GDM1 (cell line): Measurements from ENCODE around the gene CACUL1.
"Not testable (repeated sequence)": the region's sequence is repeated elsewhere in the genome, so short reads cannot be mapped to it uniquely, and the experiment has no call there.

Source experiments
- DNase-seq: peaks from one replicate; lab custom pipeline; 2025; lab: John Stamatoyannopoulos, UW

The CACUL1 gene

DNA sequence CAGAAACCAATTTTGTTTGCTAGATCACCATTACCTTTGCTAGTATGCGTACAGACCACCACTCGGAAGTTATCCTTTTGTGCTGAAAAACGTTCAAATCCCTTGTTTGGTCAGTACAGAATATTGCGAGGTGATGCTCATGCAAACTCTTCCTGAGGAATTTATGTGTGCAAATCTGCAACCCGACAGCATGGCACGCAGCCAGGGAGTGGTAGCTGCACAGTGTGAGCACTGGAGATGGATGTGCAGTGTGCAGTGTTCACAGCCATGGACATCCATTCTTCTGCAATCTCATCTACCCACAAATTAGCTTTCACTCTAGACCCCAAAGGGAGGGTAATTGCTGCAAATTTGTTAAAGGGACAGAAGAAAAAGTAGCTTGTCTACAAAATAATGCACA, 72.2 kb downstream of the CACUL1 start:
- DNase-seq = no peak

DNA sequence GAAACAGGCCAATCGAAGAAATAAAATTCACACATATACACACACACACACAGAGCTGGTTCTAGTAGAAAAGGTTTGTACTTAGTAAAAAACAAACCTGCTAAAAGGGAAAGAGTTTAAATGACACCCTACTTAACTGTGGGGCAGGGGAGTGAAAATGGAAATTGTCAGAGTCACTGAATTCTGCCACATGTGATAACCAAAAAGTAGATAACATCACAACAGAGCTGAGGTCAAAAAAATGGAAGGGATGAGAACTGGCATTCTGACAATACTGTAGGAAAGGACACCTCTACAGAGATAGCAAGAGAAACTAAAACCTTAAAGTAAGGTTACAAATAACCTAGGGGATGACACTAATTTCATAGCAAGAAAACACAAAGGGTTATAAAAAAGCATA, 74.6 kb downstream of the CACUL1 start:
- no peak for DNase-seq

DNA sequence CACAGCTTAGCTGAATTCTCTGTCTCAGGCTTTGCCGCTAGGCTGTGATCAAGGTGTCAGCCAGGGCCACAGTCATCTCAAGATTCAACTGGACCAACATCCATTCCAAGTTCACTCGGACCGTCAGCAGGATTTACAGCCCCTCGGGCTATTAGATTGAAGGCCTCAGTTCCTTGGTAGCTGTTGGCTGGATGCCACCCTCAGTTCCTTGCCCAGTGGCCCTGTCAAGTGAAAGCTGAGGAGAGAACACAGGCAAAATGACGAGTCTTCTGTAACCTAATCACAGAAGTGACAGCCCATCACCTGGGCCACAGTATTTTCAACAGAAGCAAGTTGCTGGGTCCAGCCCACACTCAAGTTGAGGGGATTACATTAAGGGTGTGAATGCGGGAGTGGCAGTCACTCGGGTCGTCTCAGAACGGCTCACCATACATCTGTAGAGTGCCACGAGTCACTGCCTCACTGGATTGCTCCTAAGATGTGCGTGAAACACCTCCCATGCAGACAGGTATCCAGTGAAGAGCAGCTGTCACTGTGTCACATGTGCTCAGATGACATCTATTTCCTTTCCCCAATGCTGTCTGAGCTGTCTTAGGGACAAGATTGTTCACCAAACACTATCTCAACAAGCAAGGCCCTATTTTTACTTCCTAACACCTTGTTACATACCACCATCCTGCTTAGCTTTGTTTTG, 80.4 kb downstream of the CACUL1 start:
- DNase-seq = no peak

DNA sequence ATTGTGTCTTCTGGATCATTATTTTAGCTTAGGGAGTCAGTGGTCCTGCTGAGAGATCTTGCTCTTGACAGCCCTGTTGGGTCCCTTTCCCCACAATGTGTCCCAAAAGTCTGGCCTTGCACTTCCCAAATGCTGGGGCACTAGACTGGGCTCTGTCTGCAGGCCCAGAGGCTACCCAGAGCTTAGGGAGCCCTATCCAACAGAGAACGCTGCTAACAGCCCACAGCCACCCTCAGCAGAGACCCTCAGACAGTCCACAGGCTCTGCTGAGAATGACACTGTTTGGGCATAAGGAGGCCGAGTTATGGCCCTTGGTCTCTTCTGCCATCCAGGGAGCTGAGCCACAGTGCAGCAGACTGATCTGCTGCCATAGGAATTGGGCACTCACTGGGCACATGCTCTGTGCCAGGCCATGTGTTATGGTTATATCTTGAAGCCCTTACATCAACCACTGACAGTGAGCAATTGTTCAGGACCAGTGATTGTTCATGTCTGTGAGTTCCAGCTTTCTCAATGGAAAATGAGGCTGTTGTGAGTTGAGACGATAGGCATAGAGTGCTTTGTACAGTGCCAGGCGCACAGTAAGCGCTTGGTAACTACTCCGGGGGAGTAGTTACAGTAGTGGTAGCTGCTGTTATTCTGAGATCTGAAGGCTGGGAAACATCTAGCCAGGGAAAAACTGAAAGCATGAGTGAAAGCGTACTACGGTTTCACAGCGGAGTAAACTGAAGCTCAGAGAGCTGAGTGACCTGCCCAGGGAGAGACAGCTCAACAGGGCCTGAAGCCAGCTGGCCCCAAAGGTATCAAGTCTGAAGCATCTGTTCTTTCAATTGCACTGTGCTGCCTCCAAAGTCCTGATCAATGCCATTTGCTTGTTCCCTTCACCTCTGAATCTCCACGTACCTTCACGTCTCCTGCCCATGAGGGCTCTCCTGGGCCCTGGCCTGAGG, 81.7 kb downstream of the CACUL1 start:
- DNase-seq = no peak

DNA sequence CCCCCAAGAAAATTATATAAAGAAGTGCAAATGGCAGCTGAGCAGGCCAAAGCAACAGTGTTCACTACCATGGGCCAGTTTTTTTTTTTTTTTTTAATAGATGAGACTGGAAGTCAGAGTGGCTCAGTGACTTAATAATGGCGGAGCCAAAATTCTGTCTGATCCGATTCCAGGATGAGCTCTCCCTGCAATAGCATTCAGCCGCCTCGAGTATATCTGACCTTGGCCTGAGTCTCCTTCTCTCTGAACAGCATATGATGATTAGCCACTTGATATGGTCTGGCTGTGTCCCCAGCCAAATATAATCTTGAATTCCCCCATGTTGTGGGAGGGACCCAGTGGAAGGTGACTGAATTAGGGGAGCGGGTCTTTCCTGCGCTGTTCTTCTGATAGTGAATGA, 82.6 kb downstream of the CACUL1 start:
- DNase-seq = no peak

DNA sequence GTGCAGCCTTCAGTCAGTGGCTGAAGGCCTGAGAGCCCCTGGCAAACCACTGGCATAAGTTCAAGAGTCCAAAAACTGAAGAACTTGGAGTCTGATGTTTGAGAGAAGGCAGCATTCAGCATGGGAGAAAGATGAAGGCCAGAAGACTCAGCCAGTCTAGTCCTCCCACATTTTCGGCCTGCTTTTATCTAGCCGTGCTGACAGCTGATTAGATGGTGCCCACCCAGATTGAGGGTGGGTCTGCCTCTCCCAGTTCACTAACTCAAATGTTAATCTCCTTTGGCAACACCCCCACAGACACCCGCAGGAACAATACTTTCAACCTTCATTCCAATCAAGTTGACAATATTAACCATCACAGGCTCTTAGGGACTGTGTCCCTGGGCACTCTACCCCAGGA, 83.5 kb downstream of the CACUL1 start:
- not testable (repeated sequence) for DNase-seq

DNA sequence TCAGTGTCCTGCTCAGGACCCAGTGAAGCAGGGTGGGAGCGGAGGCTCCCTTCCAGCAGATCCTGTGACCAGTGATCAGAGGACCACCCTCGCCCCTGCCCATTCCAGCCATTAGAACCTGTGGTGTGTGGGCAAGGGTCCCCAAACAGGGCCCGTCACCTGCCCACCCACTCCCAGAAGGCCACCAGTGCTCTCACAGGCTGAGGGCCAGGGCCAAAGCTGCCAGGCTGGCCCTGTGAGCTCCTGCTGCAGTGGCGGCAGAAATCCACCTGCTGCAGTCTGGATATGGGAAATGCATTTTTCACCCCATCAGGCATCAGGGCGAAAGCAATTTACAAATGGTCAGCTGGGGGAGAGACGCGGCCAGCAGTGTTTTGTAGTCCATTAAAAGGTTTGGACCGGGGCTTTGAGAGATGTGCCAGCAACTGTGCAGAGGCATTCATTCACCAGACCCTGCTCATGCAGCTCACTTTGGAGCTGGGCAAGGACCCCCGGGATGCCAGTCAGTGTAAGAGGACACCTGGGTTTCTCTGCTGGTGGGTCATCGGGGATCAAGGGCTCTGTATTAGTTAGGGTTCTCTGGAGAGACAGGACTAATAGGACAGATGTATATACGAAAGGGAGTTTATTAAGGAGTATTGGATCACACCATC, 84.2 kb downstream of the CACUL1 start:
- no peak for DNase-seq

DNA sequence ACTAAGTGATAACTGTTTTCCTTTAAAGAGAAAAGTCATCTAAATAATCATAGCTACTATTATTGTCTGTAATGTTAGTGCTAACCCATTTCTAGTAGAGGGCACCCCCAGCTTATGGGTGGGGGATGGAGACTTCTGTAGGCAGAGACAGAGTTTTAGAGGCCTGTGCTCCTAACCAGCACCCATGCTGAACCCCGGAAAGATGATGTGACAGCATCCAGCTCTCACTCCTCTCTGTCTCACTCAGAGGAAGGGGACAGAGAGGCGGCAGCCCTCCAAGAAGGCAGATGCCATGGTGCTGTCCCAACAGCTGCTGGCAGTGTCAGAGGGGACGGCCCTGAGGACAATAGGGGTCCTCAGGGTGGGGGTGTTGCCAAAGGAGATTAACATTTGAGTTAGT, 84.9 kb downstream of the CACUL1 start:
- DNase-seq = no peak

DNA sequence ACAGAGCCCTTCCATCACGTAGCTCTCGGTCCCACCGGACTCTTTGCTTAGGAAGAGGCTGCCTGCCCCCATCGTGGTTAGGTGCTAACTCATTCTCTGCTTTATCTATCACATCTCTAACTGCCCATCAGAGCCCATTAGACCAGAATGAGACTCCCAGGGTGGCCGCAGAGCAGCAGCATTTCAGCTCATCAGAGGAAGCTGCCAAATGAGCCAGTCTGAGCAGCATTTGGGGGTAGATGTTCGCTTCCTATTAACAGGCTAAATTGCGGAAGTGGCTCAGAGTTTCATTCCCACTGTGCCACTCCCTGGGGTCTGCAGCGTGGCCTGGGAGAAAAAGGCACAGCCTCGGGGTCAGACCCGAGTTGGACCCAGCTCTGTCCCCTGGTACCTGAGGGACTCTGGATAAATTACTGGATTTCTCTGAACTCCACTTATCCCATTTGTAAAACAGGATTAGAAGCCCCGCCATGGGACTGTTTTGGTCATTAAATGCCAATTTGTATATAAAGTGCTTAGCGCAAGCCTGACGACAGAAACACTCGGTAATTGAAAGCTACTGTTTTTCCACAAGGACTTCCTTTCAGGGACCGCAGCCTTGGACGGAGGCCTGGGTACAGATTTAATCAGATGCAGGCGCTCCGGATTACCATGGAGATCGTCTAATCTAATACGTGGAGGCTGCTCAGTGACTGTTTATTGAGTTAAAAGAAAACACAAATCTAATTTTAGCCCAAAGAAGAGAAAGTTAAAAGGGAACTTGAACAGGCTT, 85.6 kb downstream of the CACUL1 start:
- DNase-seq = no peak

DNA sequence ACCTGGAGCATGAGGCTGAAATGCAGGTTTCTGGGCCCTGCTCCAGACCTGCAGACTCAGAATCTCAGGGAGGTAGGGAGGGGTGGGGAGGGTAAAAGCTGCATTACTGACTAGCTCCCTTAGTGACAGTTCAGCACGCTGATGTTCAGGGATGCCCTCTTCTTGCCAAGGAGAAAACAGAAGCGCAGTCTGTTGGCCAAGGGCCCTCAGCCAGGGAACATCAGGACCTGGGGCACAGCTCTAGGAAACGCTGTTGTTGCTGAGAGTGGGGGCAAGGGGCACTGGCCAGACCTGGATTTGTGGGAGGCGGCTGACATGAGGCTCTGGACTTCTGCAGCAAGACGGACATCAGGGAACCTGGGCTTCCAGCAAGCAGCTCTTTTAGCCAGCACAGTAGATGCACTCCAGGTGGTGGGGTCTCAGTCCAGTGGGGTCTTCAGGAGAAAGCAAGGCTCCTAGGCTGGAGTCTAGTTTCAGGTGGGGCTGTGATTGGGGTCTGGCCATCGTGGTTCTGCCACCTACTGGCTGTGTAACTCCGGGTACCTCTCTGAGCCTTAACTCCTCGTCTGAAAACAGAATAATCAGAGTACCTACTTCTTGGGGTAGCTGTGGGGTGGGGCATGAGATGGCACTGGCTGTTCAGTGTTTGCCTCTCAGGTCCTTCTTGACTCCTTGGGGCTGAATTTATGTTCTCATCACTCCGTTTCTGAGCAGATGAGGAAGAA, 86.4 kb downstream of the CACUL1 start:
- DNase-seq = no peak

DNA sequence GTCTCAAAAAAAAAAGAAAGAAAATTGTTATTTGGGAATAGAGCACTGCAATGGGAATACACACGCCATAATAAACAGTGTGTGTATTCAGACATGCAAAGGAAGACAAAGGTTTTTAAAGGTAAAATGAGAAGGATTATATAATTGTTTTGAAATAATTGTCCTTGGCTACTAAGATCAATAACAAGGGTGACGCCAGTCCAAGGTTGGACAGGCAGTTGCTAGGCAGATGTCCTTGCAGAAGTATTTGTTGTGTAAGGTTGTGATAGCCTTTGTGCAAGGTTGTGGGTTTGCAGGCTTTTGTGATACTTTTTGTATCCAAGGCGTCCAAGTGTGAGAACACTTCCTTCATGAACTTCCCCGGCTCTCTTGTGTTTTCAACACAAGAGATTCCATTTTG, 87.0 kb downstream of the CACUL1 start:
- no peak for DNase-seq

DNA sequence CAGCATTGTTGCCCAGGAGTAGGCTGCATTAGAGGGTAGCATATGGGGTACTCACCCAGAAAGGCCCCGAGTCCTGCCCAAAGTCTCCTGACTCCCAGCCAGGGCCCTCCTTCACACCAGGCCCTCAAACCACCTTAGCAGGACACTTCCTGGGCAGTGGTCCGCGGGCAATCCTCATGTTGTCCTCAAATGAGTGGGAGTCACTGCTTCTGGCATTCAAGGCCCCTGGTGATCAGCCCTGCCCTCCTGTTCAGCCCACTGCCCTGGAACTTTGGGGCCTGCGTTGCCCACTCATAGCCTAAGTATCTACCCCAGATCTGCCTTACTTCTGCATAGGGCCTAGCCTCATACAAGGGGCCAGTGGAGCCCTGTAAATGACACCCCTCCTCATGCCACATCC, 88.4 kb downstream of the CACUL1 start:
- no peak for DNase-seq

DNA sequence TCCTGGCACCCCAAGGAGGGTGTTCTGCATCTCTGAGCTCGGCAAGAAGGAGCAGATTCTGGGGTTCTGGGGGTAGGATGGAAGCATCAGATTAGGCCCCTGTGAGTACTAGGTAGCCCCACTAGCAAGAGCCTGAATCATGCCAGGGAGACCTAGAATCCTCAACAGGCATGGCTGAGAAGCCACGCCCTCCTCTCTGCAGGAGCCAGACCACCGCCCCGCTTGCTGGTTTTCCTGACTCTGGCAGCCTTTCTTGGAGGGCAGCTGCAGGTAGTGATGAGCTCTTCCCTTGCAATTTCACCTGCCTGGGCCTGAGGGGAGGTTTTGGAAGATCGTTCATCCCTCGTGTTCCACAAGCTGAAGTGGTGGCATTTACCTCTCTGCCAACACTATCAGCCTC, 90.4 kb downstream of the CACUL1 start:
- no peak for DNase-seq

DNA sequence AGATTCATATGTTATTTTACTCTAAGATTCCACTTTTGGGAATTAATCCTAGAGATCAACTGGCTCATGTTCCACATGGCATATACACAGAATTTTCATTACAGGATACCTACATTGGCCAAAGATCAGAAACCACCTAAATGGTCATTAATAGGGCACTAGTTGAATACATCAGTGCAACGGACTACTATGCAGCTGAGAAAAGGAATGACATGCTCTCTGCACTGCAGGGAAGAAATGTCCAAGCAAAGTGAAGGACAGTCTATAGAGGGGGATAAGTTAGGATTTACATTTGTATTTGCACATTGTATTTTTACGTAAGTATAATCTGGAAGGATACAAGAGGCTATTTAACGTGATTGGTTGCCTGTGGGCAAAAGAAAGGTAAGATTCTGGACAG, 91.6 kb downstream of the CACUL1 start:
- DNase-seq = no peak

DNA sequence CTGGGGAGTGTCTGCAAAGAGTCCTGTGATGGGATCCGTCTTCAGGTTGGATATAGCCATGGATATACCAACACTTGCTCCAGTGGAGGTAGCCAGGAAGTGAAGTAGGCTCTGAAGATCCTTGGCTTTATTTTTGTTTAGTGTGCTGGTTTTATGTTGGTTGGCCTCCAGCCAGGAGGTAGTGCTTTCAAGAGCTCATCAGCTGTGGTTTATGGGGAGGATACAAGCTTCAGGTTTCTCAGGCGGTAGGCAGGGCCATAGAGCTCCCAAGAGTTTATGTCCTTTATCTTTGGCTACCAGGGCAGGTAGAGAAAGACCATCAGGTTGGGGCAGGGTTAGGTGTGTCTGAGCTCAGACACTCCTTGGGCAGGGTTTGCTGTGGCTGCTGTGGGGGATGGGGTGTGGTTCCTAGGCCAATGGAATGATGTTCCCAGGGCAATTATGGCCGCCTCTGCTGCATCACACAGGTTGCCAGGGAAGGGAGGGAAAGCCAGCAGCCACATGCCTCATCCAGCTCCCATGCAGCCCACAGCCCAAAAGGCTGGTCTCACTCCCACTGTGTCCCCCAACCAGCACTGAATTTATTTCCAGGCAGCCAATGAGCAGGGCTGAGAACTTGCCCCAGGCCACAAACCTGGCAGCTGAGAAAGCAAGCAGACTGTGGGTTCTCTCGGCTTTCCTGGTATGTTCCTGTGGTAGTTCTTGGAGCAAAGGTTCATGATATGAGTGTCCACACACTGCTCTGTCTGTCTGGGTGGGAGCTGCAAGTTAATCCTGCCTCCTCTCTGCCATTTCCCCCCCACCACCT, 92.3 kb downstream of the CACUL1 start:
- no peak for DNase-seq

DNA sequence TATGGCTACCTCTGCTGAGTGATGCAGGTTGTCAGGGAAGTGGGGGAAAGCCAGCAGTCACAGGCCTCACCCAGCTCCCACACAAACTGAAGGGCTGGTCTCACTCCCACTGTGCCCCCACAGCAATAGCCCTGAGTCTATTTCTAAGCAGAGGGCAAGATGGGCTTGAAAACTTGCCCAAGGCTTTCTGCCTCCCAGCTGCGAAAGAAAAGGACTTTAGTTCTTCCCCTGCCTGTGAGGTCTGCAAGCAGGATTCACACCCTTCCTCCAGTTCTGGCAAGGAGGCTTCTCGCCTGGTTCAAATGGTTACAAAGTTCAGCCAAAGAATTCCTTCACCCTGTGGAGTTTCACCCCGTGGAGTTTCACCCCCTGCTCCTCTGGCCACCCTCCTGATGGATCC, 96.0 kb downstream of the CACUL1 start:
- no peak for DNase-seq

DNA sequence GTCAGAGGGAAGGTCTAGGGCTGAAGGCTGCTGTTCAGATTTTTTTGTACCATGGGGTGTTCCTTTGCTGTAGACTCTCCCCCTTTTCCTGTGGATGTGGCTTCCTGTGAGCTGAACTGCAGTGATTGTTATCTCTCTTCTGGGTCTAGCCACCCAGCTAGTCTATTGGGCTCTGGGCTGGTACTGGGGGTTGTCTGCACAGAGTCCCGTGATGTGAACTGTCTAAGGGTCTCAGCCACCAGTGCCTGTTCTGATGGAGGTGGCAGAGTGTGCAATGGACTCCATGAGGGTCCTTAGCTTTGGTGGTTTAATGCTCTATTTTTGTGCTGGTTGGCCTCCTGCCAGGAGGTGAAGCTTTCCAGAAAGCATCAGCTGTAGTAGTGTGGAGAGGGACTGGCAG, 96.6 kb downstream of the CACUL1 start:
- DNase-seq = not testable (repeated sequence)

DNA sequence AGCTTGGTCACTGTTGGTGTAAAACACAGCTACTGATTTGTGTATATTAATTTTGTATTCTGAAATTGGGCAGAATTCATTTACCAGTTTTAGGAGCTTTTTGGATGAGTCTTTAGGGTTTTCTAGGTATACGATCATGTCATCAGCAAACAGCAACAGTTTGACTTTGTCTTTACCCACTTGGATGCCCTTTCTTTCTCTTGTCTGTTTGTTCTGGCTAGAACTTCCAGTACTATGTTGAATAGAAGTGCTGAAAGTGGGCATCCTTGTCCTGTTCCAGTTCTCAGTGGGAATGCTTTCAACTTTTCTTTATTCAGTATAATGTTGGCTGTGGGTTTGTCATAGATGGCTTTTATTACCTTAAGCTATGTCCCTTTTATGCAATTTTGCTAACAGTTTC, 109.5 kb downstream of the CACUL1 start:
- not testable (repeated sequence) for DNase-seq

DNA sequence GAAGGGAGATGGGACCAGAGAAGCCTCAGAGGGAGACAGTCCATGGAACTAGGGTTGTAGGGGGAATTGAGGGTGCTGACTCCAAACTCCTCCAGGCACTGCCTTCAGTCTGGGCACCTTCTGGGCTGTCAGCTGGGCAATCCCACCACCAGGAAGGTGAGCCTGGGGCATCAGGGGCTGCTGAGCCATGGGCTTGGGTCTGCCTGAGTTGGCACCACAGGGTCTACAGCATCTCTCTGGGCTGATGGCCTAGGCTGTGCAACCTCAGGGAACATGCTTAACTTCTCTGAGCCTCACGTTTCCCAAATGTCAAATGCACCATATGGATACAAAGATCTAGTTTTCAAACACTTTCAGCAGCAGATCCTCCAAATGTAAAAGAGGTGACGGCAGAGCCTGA, 112.5 kb downstream of the CACUL1 start:
- no peak for DNase-seq

DNA sequence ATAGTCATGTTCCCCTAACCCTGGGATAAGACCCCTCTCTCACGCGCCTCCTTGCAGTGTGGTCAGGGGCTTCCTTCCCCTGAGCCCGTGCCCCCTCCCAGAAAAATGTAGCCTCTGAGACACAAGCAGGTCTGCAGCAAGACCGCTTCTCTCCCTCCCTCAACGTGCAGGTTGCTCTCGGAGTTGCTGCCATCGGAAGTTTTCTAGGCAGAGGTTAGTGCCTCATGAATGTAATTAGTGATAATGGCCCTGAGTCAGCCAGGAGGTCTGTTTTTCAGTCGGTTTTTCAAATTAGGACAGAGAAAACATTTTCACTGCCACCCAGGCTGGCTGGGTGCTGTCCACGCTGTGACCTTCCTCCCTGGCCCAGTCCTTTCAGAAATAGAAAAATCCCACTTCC, 116.1 kb downstream of the CACUL1 start:
- DNase-seq = no peak
